ENCODE results near the gene RPH3AL.

GRCh38 chr17:253091-253846, 99.3 kb downstream of the RPH3AL start:
- no peak for TF ChIP-seq EP300 (IDR thresholded peaks at IDR 0.05; ENCODE audit: borderline replicate concordance)
- no peak for TF ChIP-seq ZBTB7A (IDR thresholded peaks at IDR 0.05; ENCODE audit: low read depth)
- no peak for TF ChIP-seq YY1 (IDR thresholded peaks at IDR 0.05; ENCODE audit: low read depth)
- TF ChIP-seq RAD21 (IDR thresholded peaks at IDR 0.05; ENCODE audit: low read depth), result no peak
- TF ChIP-seq, protein P1, sequence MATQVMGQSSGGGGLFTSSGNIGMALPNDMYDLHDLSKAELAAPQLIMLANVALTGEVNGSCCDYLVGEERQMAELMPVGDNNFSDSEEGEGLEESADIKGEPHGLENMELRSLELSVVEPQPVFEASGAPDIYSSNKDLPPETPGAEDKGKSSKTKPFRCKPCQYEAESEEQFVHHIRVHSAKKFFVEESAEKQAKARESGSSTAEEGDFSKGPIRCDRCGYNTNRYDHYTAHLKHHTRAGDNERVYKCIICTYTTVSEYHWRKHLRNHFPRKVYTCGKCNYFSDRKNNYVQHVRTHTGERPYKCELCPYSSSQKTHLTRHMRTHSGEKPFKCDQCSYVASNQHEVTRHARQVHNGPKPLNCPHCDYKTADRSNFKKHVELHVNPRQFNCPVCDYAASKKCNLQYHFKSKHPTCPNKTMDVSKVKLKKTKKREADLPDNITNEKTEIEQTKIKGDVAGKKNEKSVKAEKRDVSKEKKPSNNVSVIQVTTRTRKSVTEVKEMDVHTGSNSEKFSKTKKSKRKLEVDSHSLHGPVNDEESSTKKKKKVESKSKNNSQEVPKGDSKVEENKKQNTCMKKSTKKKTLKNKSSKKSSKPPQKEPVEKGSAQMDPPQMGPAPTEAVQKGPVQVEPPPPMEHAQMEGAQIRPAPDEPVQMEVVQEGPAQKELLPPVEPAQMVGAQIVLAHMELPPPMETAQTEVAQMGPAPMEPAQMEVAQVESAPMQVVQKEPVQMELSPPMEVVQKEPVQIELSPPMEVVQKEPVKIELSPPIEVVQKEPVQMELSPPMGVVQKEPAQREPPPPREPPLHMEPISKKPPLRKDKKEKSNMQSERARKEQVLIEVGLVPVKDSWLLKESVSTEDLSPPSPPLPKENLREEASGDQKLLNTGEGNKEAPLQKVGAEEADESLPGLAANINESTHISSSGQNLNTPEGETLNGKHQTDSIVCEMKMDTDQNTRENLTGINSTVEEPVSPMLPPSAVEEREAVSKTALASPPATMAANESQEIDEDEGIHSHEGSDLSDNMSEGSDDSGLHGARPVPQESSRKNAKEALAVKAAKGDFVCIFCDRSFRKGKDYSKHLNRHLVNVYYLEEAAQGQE (IDR thresholded peaks at IDR 0.05; ENCODE audit: low read depth), result no peak
- TF ChIP-seq TEAD4 (IDR thresholded peaks at IDR 0.05), result no peak
- no peak for TF ChIP-seq EGR1 (IDR thresholded peaks at IDR 0.05)
- TF ChIP-seq, protein P2, sequence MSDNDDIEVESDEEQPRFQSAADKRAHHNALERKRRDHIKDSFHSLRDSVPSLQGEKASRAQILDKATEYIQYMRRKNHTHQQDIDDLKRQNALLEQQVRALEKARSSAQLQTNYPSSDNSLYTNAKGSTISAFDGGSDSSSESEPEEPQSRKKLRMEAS (IDR thresholded peaks at IDR 0.05), result no peak
- no peak for TF ChIP-seq CREB1 (IDR thresholded peaks at IDR 0.05; ENCODE audit: low read depth)
- no peak for TF ChIP-seq TAF1 (IDR thresholded peaks at IDR 0.05; ENCODE audit: low read depth)
- TF ChIP-seq USF1 (IDR thresholded peaks at IDR 0.05), result no peak

All from Ishikawa (cell line).